K562 (cell line): ENCODE data around the gene AK4. TPM values are rescaled to one million over a fixed set of nuclear protein-coding genes. Genes with fewer than 3 reads are reported as not detected.

Experiments
- ATAC-seq: fragments of 200-7000 bp; cut with Tn5 transposase; 3 replicates; pipeline ENCODE4 v1.9.1; 2020; ENCODE audit warnings: moderate library complexity
- BruUV-seq: library from RNA; stranded (reverse); fragments of 400-500 nt; replicated peaks from 2 replicates; lab custom pipeline; 2021; lab: Mats Ljungman, UMichigan
- CTCF ChIA-PET: fragments of 300-600 bp; formaldehyde crosslinking; extraction: SDS; loops from one replicate; lab custom pipeline; 2021; ENCODE audit warnings: low intra/inter-chr PET ratio; lab: Yijun Ruan, JAX
- POLR2A ChIA-PET: fragments of 300-600, 350-650 bp; sonication (Branson Sonifier 250); formaldehyde crosslinking; extraction: SDS; loops from one replicate; lab custom pipeline; 2021; ENCODE audit warnings: antibody characterized with exemption, inconsistent platforms; lab: Yijun Ruan, JAX
- DNase-seq, 4 experiments: peaks; one replicate each; pipeline versions ENCODE4 v3.0.0 to v3.0.0-alpha.2; 2011 to 2018; ENCODE audit warnings: low spot score in 3 of 4, mixed read lengths in 3 of 4; ENCODE audit errors: extremely low read depth in 1 of 4
- FAIRE-seq: peaks from 2 replicates; lab custom pipeline; 2011; peaks lifted over from hg19 to GRCh38; lab: Jason Lieb, UNC
- H2AFZ ChIP-seq: 2 replicates; pipeline ENCODE4 v1.6.0; 2011; ENCODE audit warnings: low read depth, low read length, control low read depth, inconsistent platforms
- H3K27ac ChIP-seq: fragments of 200-600 bp; 3 replicates; pipeline ENCODE4 v1.8.0; 2011; ENCODE audit warnings: low read depth, mild to moderate bottlenecking, control low read depth, inconsistent platforms, low read length, moderate library complexity, mixed read lengths; ENCODE audit errors: extremely low read depth
- H3K27me3 ChIP-seq, 2 experiments: fragments of 300-600 bp in 1 of 2; 2 replicates in 1 of 2; 3 replicates in 1 of 2; pipeline versions ENCODE4 v1.6.0 to v1.8.0; 2011; ENCODE audit warnings: inconsistent platforms in 2 of 2, low read length in 2 of 2, mild to moderate bottlenecking in 1 of 2, mixed read lengths in 1 of 2, moderate library complexity in 1 of 2; ENCODE audit not compliant: control insufficient read depth in 2 of 2, insufficient read depth in 2 of 2
- H3K36me3 ChIP-seq: fragments of 300-600 bp; 3 replicates; pipeline ENCODE4 v1.8.0; 2011; ENCODE audit warnings: mild to moderate bottlenecking, low read length, inconsistent platforms; ENCODE audit not compliant: control insufficient read depth, insufficient read depth
- H3K4me1 ChIP-seq, 2 experiments: fragments of 200-600 bp in 1 of 2; replicated peaks in 1 of 2; 2 replicates in 1 of 2; 3 replicates in 1 of 2; pipeline versions ENCODE4 v1.5.1 to v1.8.0; 2011; ENCODE audit warnings: inconsistent platforms in 2 of 2, low read length in 2 of 2, mild to moderate bottlenecking in 1 of 2, mixed read lengths in 1 of 2, moderate library complexity in 1 of 2; ENCODE audit not compliant: control insufficient read depth in 2 of 2, insufficient read depth in 2 of 2
- H3K4me2 ChIP-seq: 2 replicates; pipeline ENCODE4 v1.6.1; 2011; ENCODE audit warnings: low read length, control low read depth, inconsistent platforms, mixed read lengths; ENCODE audit not compliant: insufficient read depth
- H3K4me3 ChIP-seq: fragments of 200-600 bp; sonication (generic), shearing (Covaris generic); 2 replicates; pipeline ENCODE4 v1.5.1; 2016; ENCODE audit warnings: control low read depth, inconsistent platforms
- H3K79me2 ChIP-seq: fragments of 200-600 bp; 3 replicates; pipeline ENCODE4 v1.8.0; 2011; ENCODE audit warnings: low read length, inconsistent platforms; ENCODE audit not compliant: control insufficient read depth, insufficient read depth
- H3K9ac ChIP-seq, 2 experiments: 2 replicates each; pipeline versions ENCODE4 v1.6.0 to v1.6.1; 2011; ENCODE audit warnings: low read depth in 2 of 2, low read length in 2 of 2, control low read depth in 1 of 2, inconsistent platforms in 1 of 2, mild to moderate bottlenecking in 1 of 2, mixed read lengths in 1 of 2; ENCODE audit not compliant: insufficient read depth in 1 of 2
- H3K9me1 ChIP-seq: one replicate; pipeline ENCODE4 v1.6.0; 2011; ENCODE audit warnings: inconsistent platforms, mild to moderate bottlenecking, low read length, moderate library complexity; ENCODE audit not compliant: control insufficient read depth, insufficient read depth
- H3K9me3 ChIP-seq: replicated peaks from 2 replicates; pipeline ENCODE4 v1.5.1; 2011; ENCODE audit warnings: low read depth, low read length, inconsistent platforms; ENCODE audit not compliant: control insufficient read depth, insufficient read depth
- H4K20me1 ChIP-seq: replicated peaks from 2 replicates; pipeline ENCODE4 v1.6.1; 2011; ENCODE audit warnings: low read length, inconsistent platforms, mixed read lengths; ENCODE audit not compliant: control insufficient read depth, insufficient read depth
- ARNT ChIP-seq, 2 experiments: fragments of 450-650 bp; IDR thresholded peaks; 2 replicates each; pipeline ENCODE4 v1.6.1; 2016; ENCODE audit warnings: mild to moderate bottlenecking in 1 of 2
- HSF4 ChIP-seq: fragments of 250-450 bp; sonication (Bioruptor Pico); IDR thresholded peaks from 2 replicates; pipeline ENCODE4 v2.1.2; 2022; ENCODE audit warnings: mild to moderate bottlenecking, moderate library complexity, borderline replicate concordance
- NFRKB ChIP-seq: fragments of 450-650 bp; IDR thresholded peaks from 2 replicates; pipeline ENCODE4 v1.6.1; 2016; ENCODE audit warnings: low read depth
- ZNF76 ChIP-seq: fragments of 250-450 bp; sonication (Bioruptor Pico); IDR thresholded peaks from 2 replicates; pipeline ENCODE4 v1.4.0; 2020; ENCODE audit warnings: mild to moderate bottlenecking, moderate library complexity, borderline replicate concordance
- WGBS: fragments of 100-300 bp; shearing (Covaris generic); methylation state at CpG from one replicate; pipeline ENCODE4 v1.1.6; 2016; ENCODE audit warnings: low coverage, mixed read lengths; ENCODE audit not compliant: insufficient coverage; ENCODE audit errors: missing lambda C conversion rate; 5-methylcytosine and 5-hydroxymethylcytosine counted together
- in situ Hi-C: fragments of 300-500 bp; cut with MboI; formaldehyde crosslinking; loops from 4 replicates; pipeline ENCODE4 v1.15.0; 2018; ENCODE audit warnings: inconsistent platforms, mixed read lengths
- intact Hi-C: fragments of 100-400 bp; cut with micrococcal nuclease; formaldehyde crosslinking; loops from 2 replicates; pipeline ENCODE4 v1.14.2; 2022
- polyA plus RNA-seq, 8 experiments: library from polyadenylated mRNA; depleted of rRNA in 4 of 8; stranded (reverse) in 5 of 8; unstranded in 3 of 8; fragments of >200 nt; fragmentation: Nextera tagmentation in 2 of 8; fragmentation: Illumina TruSeq in 1 of 8; extraction: Ambion mirVana in 2 of 8; extraction: Trizol in 1 of 8; gene quantifications; 2 replicates each; pipeline versions ENCODE4 v1.2.1 to v1.2.3, GENCODE V29; 2011 to 2014; ENCODE audit warnings: inconsistent platforms in 1 of 8, missing spikeins in 1 of 8
- total RNA-seq, 7 experiments: library from RNA; depleted of rRNA in 6 of 7; stranded (reverse); fragments of >200 nt in 6 of 7; fragmentation: Illumina TruSeq in 2 of 7; extraction: Trizol in 2 of 7; gene quantifications; 2 replicates each; pipeline versions ENCODE4 v1.2.1 to v1.2.3, GENCODE V29; 2011 to 2021; ENCODE audit warnings: low replicate concordance in 1 of 7

Gene AK4
- total and polyA plus RNA-seq, 9 of the 15 experiments (the other 6 are each of a cell fraction or from before 2014, with no cell fraction given): 10.4 to 96.6 (median 21.5) TPM

DNA sequence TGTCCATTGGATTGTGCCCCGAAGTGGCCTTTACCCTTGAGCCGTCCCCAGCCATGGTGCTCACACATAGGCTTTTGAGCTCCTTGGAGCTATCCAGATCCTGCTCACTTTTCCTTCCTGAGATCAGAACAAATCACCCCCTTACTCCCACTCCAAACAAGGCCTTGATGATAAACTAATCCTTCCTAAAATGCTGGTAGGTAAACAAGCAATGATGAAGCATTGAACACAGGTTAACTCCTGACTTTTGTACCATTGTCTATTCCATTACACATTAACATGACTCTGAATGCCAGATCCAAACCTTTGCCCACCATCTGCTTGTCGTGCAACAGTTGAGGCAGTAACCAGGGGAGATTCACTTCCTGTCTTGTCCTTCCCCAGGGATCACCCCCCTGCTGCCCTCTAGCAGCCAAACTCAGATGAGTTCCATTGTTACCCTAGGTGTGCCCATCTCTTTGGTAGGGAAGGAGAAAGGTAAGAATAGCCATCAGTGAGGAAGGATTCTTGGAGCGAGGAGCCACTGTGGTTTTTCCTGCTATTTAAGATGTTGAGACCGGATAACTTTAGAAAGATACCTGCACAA lies 81.8 kb downstream of the AK4 start:
- no peak for FAIRE-seq
- Histone ChIP-seq H3K27ac (peak overlapping the region; percentile 86), H3K4me3 (no peak overlapping the region), H3K4me2 (peak overlapping the region; percentile 2; the same call in 1 of the 2 replicates), H3K9me3 (no peaks in the 10 kb centered on the region)
- no peak for TF ChIP-seq ZNF76 (CRISPR knock-in tag)
- TF ChIP-seq ARNT (IDR thresholded peaks at IDR 0.05): 0 out of 4 replicates have a peak, but pooled peaks of 1 of the 2 experiments have one; percentile 14
- 0 out of 2 replicates have a peak, but pooled peaks have one; percentile 3 for TF ChIP-seq NFRKB
- TF ChIP-seq HSF4 (CRISPR knock-in tag): 0 out of 2 replicates have a peak, but pooled peaks have one; percentile 36
- TF ChIP-seq, all 486 proteins: peak for 3
- intact Hi-C loops: loop anchor here (2.0 to 10.0 kb wide), 5 partner anchors 25 to 725 kb away; partner anchors contain the start of genes LEPR and LEPROT
- Histone ChIP-seq H3K79me2 (0 out of 3 replicates have a peak, but pooled peaks cover 5% of the 10 kb centered on the region), H3K9me1 (no peaks in the 10 kb centered on the region), H3K9ac (peak overlapping the region in 1 of 2 experiments; percentile 55; a peak in 1 of 4 replicates), H3K4me1 (peaks cover 36 to 67% of the 10 kb centered on the region in 2 experiments), H4K20me1 (no peaks in the 10 kb centered on the region), H3K36me3 (peaks cover 15% of the 10 kb centered on the region; the same call in 2 of the 3 replicates), H3K27me3 (no peaks in the 10 kb centered on the region), H2AFZ (no peak overlapping the region)
- no peak for ATAC-seq
- ChIA-PET CTCF (no interaction called here), POLR2A (interaction anchor here (0.6 to 0.9 kb wide), 4 partner anchors 17 to 160 kb away, joined by 3 to 4 read pairs (median 3); no protein-coding TSS in a partner anchor)
- in situ Hi-C loops: no loop called here
- WGBS: 67% methylated on average over 4 of the region's 5 CpGs
- no TSS peak for BruUV-seq
- no peak for DNase-seq
